Fibroblast of the aortic adventitia (primary cell): Measurements from ENCODE around the gene ALK. TPM values are rescaled to one million over a fixed set of nuclear protein-coding genes. Genes with fewer than 3 reads are reported as not detected.
A peak's percentile ranks its signal among the peaks of the same experiment; 100 is the strongest.

ENCODE experiments used
- DNase-seq: peaks from one replicate; pipeline ENCODE4 v3.0.0-alpha.2; 2010; ENCODE audit warnings: low read depth
- H3K4me3 ChIP-seq: 2 replicates; pipeline ENCODE4 v1.5.1; 2011; ENCODE audit warnings: low read depth, mild to moderate bottlenecking, control low read depth, low read length, moderate library complexity
- total RNA-seq: library from RNA; depleted of rRNA; stranded (reverse); fragments of >200 nt; gene quantifications from 2 replicates; pipeline ENCODE4 v1.2.3, GENCODE V29; 2012; ENCODE audit warnings: low replicate concordance
- TF ChIP-seq, protein P1 (sequence below): IDR thresholded peaks from 2 replicates; pipeline ENCODE4 v1.5.1; 2011; ENCODE audit warnings: mild to moderate bottlenecking, low read length, control low read depth, inconsistent platforms; ENCODE audit not compliant: insufficient read depth

The ALK gene
- total RNA-seq, 1 donor = 0.27 TPM

DNA sequence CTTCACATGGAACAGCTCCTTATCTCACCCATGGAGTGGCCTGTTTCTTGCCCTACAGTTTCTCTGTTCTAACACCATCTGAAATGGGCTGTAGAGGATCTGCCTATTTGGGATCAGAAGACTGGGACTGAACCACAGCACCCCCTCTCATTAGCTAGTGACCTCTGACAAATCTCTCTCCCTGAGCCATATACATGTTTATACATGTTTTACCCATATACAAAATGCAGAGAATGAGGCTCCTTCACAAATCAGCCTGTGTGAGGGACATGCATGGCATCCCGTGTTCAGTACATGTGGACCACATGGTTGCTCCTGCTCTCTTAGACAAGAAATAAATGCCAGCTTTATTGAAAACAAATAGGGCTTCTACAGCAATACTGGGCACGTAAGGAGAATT lies 282.7 kb downstream of the ALK start:
- DNase-seq = no peak
- H3K4me3 ChIP-seq = no peak overlapping the region
- TF ChIP-seq, protein P1, sequence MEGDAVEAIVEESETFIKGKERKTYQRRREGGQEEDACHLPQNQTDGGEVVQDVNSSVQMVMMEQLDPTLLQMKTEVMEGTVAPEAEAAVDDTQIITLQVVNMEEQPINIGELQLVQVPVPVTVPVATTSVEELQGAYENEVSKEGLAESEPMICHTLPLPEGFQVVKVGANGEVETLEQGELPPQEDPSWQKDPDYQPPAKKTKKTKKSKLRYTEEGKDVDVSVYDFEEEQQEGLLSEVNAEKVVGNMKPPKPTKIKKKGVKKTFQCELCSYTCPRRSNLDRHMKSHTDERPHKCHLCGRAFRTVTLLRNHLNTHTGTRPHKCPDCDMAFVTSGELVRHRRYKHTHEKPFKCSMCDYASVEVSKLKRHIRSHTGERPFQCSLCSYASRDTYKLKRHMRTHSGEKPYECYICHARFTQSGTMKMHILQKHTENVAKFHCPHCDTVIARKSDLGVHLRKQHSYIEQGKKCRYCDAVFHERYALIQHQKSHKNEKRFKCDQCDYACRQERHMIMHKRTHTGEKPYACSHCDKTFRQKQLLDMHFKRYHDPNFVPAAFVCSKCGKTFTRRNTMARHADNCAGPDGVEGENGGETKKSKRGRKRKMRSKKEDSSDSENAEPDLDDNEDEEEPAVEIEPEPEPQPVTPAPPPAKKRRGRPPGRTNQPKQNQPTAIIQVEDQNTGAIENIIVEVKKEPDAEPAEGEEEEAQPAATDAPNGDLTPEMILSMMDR = no peak

DNA sequence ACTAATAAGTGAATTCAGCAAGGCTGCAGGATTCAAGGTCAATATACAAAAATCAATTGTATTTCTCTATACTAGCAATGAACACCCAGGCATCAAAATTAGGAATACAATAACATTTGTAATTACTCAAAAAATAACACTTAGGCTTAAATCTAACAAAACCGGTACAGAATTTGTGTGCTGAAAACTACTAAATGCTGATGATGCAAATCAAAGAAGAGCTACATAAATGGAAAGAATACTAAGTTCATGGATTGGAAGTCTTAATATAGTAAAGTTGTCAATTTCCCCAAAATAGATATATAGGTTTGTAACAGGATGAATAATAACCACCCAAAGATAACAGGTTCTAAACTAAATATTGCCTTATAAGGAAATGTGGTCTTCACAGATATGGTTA lies 286.5 kb downstream of the ALK start:
- TF ChIP-seq, protein P1 = no peak
- no peak overlapping the region for H3K4me3 ChIP-seq
- DNase-seq = no peak

GRCh38 chr2:29632018-29632417 lies 289.4 kb downstream of the ALK start:
- no peak overlapping the region for H3K4me3 ChIP-seq
- DNase-seq = no peak
- TF ChIP-seq, protein P1 = no peak

DNA sequence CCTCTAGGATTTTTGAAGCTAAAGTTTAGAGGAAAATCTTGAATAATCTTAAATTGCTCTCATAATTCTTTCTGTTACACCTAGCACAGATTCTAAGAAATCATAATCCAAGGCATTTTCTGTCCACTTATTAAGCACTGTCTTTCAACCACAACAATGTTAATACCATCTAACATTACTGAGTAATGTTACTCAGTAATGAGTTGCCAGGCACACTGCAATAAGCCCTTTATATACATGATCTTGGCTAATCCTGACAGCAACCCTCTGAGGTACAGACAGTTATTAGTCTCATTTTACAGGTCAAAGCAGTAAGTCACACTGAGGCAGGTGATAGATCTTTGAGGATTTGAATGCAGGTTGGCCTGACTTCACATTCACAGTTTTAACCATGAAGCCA lies 291.9 kb downstream of the ALK start:
- no peak overlapping the region for H3K4me3 ChIP-seq
- no peak for DNase-seq
- TF ChIP-seq, protein P1 = no peak

GRCh38 chr2:29628862-29629261 lies 292.5 kb downstream of the ALK start:
- TF ChIP-seq, protein P1 = no peak
- peak; percentile 47 for DNase-seq

GRCh38 chr2:29628108-29628745 lies 293.2 kb downstream of the ALK start:
- DNase-seq = no peak
- no peak overlapping the region for H3K4me3 ChIP-seq
- TF ChIP-seq, protein P1 = no peak

More at GRCh38 chr2:29628862-29629261, 292.5 kb downstream of the ALK start:
- H3K4me3 ChIP-seq = no peak overlapping the region

DNA sequence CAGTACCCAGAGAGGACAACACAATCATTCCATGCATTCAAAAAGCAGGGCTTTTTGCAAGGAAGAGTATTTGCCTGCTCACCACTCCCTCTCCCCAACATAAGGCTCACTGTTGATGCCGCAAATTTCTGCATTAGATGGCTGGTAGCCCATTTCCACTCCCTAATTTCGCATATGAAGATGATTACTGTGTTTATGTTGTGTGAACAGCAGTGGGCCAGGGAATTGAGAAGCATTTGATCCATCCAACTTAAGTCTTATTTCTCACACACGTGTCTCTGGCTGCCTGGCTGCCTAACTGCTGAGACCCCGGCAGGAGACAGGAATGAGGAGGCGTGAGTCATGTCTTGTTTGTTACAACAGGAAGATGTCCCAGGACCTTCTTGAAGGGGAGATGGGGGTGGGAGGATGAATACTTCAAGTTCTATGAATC lies 294.1 kb downstream of the ALK start:
- TF ChIP-seq, protein P1 = no peak
- peak; percentile 49 for DNase-seq
- no peak overlapping the region for H3K4me3 ChIP-seq
